Neural progenitor cell (in vitro differentiated cells): ENCODE data around the gene BIK.

Source experiments
- CTCF ChIP-seq: fragments of 200-600 bp; sonication (generic); IDR thresholded peaks from 2 replicates; pipeline ENCODE4 v1.5.1; 2017; ENCODE audit warnings: antibody characterized with exemption, mild to moderate bottlenecking
- EZH2 ChIP-seq: fragments of 200-600 bp; sonication (generic); IDR thresholded peaks from 2 replicates; pipeline ENCODE4 v1.6.1; 2017; ENCODE audit warnings: antibody characterized with exemption, mild to moderate bottlenecking, moderate library complexity
- EZH2phosphoT487 ChIP-seq: fragments of 200-600 bp; sonication (generic); IDR thresholded peaks from 2 replicates; pipeline ENCODE4 v1.6.1; 2017; ENCODE audit warnings: antibody characterized with exemption

DNA sequence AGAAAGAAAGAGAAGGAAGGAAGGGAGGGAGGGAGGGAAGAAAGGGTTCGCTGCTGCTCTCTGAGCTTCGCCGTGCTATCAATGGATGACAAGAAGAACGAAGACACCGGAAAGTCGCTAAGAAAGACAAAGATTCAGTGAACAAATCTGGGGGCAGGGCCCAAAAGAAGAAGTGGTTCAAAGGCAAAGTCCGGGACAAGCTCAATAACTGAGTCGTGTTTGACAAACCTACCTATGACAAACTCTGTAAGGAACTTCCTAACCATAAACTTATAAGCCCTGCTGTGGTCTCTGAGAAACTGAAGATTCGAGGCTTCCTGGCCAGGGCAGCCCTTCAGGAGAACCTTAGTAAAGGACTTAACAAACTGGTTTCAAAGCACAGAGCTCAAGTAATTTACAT lies 18.5 kb upstream of the BIK start:
- TF ChIP-seq CTCF (no peak), EZH2phosphoT487 (no peak), EZH2 (no peak)
